HepG2 (cell line): ENCODE results near the gene PLXNA3. TPM values are rescaled to one million over a fixed set of nuclear protein-coding genes. Genes with fewer than 3 reads are reported as not detected.

Experiments used
- ATAC-seq: fragments of 200-7000 bp; cut with Tn5 transposase; 3 replicates; pipeline ENCODE4 v1.9.1; 2020; ENCODE audit warnings: mild to moderate bottlenecking, moderate library complexity
- BruUV-seq: library from RNA; stranded (reverse); fragments of 400-500 nt; replicated peaks from 2 replicates; lab custom pipeline; 2021; lab: Mats Ljungman, UMichigan
- CTCF ChIA-PET: fragments of 300-600 bp; formaldehyde crosslinking; extraction: SDS; loops from one replicate; lab custom pipeline; 2021; ENCODE audit warnings: low total read pairs, inconsistent platforms, low intra/inter-chr PET ratio; lab: Yijun Ruan, JAX
- POLR2A ChIA-PET: fragments of 350-600 bp; sonication (Branson Sonifier 250); formaldehyde crosslinking; loops from one replicate; lab custom pipeline; 2020; ENCODE audit warnings: antibody characterized with exemption, inconsistent platforms; lab: Yijun Ruan, JAX
- DNase-seq: peaks from one replicate; pipeline ENCODE4 v3.0.0-alpha.2; 2015; ENCODE audit warnings: low spot score
- FAIRE-seq: peaks from 3 replicates; lab custom pipeline; 2011; peaks lifted over from hg19 to GRCh38; lab: Jason Lieb, UNC
- H2AFZ ChIP-seq: one replicate; pipeline ENCODE4 v1.6.1; 2011; ENCODE audit warnings: low read length, inconsistent platforms
- H3K27ac ChIP-seq: fragments of 300-600 bp; 3 replicates; pipeline ENCODE4 v1.8.0; 2011; ENCODE audit warnings: mixed run types, mild to moderate bottlenecking, mixed read lengths, low read length, inconsistent platforms; ENCODE audit not compliant: insufficient read depth; ENCODE audit errors: extremely low read length
- H3K27me3 ChIP-seq, 2 experiments: fragments of 200-600 bp in 1 of 2; 2 replicates in 1 of 2; 3 replicates in 1 of 2; pipeline versions ENCODE4 v1.6.0 to v1.8.0; 2011; ENCODE audit warnings: low read length in 2 of 2, mild to moderate bottlenecking in 2 of 2, moderate library complexity in 2 of 2, inconsistent platforms in 1 of 2; ENCODE audit not compliant: insufficient read depth in 2 of 2, control insufficient read depth in 1 of 2
- H3K36me3 ChIP-seq, 2 experiments: fragments of 200-600 bp in 1 of 2; replicated peaks in 1 of 2; 2 replicates in 1 of 2; 3 replicates in 1 of 2; pipeline versions ENCODE4 v1.5.1 to v1.8.0; 2011; ENCODE audit warnings: low read length in 2 of 2, inconsistent platforms in 1 of 2; ENCODE audit not compliant: insufficient read depth in 2 of 2, control insufficient read depth in 1 of 2
- H3K4me1 ChIP-seq: 2 replicates; pipeline ENCODE4 v1.5.1; 2012; ENCODE audit warnings: low read length, inconsistent platforms; ENCODE audit not compliant: insufficient read depth
- H3K4me2 ChIP-seq: 2 replicates; pipeline ENCODE4 v1.6.0; 2011; ENCODE audit warnings: low read depth, low read length, inconsistent platforms
- H3K4me3 ChIP-seq, 3 experiments: fragments of 200-600 bp in 1 of 3; sonication (generic), shearing (Covaris generic) in 1 of 3; replicated peaks in 1 of 3; 2 replicates each; pipeline ENCODE4 v1.5.1; 2011 to 2016; ENCODE audit warnings: low read length in 3 of 3, inconsistent platforms in 2 of 3, low read depth in 2 of 3, mild to moderate bottlenecking in 2 of 3, control low read depth in 1 of 3, mixed read lengths in 1 of 3; ENCODE audit not compliant: insufficient read depth in 1 of 3
- H3K79me2 ChIP-seq: one replicate; pipeline ENCODE4 v1.6.1; 2011; ENCODE audit warnings: low read length, inconsistent platforms; ENCODE audit not compliant: insufficient read depth
- H3K9ac ChIP-seq: 2 replicates; pipeline ENCODE4 v1.6.0; 2011; ENCODE audit warnings: mild to moderate bottlenecking, low read depth, low read length, inconsistent platforms; ENCODE audit not compliant: insufficient read depth
- H3K9me3 ChIP-seq: 2 replicates; pipeline ENCODE4 v1.5.1; 2012; ENCODE audit warnings: mild to moderate bottlenecking, low read length
- H4K20me1 ChIP-seq: 2 replicates; pipeline ENCODE4 v1.6.0; 2011; ENCODE audit warnings: inconsistent platforms, mild to moderate bottlenecking, low read length, moderate library complexity; ENCODE audit not compliant: insufficient read depth
- ATF5 ChIP-seq: sonication (generic); formaldehyde crosslinking; IDR thresholded peaks from 2 replicates; pipeline ENCODE4 v1.4.0; 2020; ENCODE audit warnings: mild to moderate bottlenecking, low read depth, missing genetic modification reagents
- HOXA5 ChIP-seq: sonication (generic); formaldehyde crosslinking; IDR thresholded peaks from 2 replicates; pipeline ENCODE4 v1.4.0; 2020; ENCODE audit warnings: missing genetic modification reagents
- IKZF1 ChIP-seq: fragments of 450-650 bp; IDR thresholded peaks from 2 replicates; pipeline ENCODE4 v1.7.1; 2016
- KLF6 ChIP-seq: IDR thresholded peaks from 2 replicates; pipeline ENCODE4 v1.8.0; 2016; ENCODE audit warnings: missing biosample characterization, missing genetic modification reagents
- MXD3 ChIP-seq: IDR thresholded peaks from 2 replicates; pipeline ENCODE4 v1.6.1; 2016; ENCODE audit warnings: mild to moderate bottlenecking, missing biosample characterization, missing genetic modification reagents
- NR2F2 ChIP-seq: IDR thresholded peaks from 2 replicates; pipeline ENCODE4 v1.6.1; 2012; ENCODE audit warnings: low read depth, inconsistent platforms, borderline replicate concordance
- NR3C1 ChIP-seq: sonication (generic); formaldehyde crosslinking; IDR thresholded peaks from 2 replicates; pipeline ENCODE4 v1.4.0; 2020; ENCODE audit warnings: missing genetic modification reagents
- PBX2 ChIP-seq: IDR thresholded peaks from 2 replicates; pipeline ENCODE4 v1.6.1; 2016; ENCODE audit warnings: control low read depth
- PCBP2 ChIP-seq: fragments of 200-400 bp; formaldehyde crosslinking; optimal IDR thresholded peaks from 2 replicates; pipeline ENCODE3; 2018; ENCODE audit warnings: low read length, low read depth; ENCODE audit not compliant: poor library complexity, severe bottlenecking
- POLR2A ChIP-seq, 2 experiments: IDR thresholded peaks; 2 replicates each; pipeline ENCODE4 v1.6.1; 2011; ENCODE audit warnings: low read depth in 2 of 2, low read length in 2 of 2, mild to moderate bottlenecking in 1 of 2, moderate library complexity in 1 of 2; ENCODE audit not compliant: insufficient read depth in 1 of 2
- RBFOX2 ChIP-seq: fragments of 200-400 bp; formaldehyde crosslinking; IDR thresholded peaks from 2 replicates; pipeline ENCODE4 v1.6.1; 2017; ENCODE audit warnings: low read depth, mild to moderate bottlenecking, low read length
- SALL1 ChIP-seq: sonication (generic); formaldehyde crosslinking; IDR thresholded peaks from 2 replicates; pipeline ENCODE4 v1.8.0; 2022; ENCODE audit warnings: mild to moderate bottlenecking, missing genetic modification reagents
- XBP1 ChIP-seq: sonication (generic); formaldehyde crosslinking; IDR thresholded peaks from 2 replicates; pipeline ENCODE4 v1.5.0; 2020; ENCODE audit warnings: missing genetic modification reagents
- ZNF33B ChIP-seq: sonication (generic); formaldehyde crosslinking; IDR thresholded peaks from 2 replicates; pipeline ENCODE4 v1.5.1; 2020; ENCODE audit warnings: mild to moderate bottlenecking, missing genetic modification reagents
- ZNF431 ChIP-seq: sonication (generic); formaldehyde crosslinking; IDR thresholded peaks from 2 replicates; pipeline ENCODE4 v1.9.0; 2022; ENCODE audit warnings: missing genetic modification reagents, low read depth, mild to moderate bottlenecking, borderline replicate concordance
- ZNF460 ChIP-seq: sonication (generic); formaldehyde crosslinking; IDR thresholded peaks from 2 replicates; pipeline ENCODE4 v1.5.1; 2020; ENCODE audit warnings: missing genetic modification reagents, mild to moderate bottlenecking, borderline replicate concordance
- ZNF615 ChIP-seq: sonication (generic); formaldehyde crosslinking; IDR thresholded peaks from 2 replicates; pipeline ENCODE4 v1.5.0; 2020; ENCODE audit warnings: mild to moderate bottlenecking, missing genetic modification reagents, borderline replicate concordance
- ZNF652 ChIP-seq: IDR thresholded peaks from 2 replicates; pipeline ENCODE4 v1.6.1; 2016; ENCODE audit warnings: low read depth, borderline replicate concordance
- ZNF709 ChIP-seq: sonication (generic); formaldehyde crosslinking; IDR thresholded peaks from 2 replicates; pipeline ENCODE4 v1.5.0; 2020; ENCODE audit warnings: mild to moderate bottlenecking, missing genetic modification reagents
- ZNF768 ChIP-seq: sonication (generic); formaldehyde crosslinking; IDR thresholded peaks from 2 replicates; pipeline ENCODE4 v1.4.0; 2020; ENCODE audit warnings: missing genetic modification reagents
- WGBS: methylation state at CpG from one replicate; pipeline ENCODE4 v1.1.6; 2017; ENCODE audit warnings: low lambda C conversion rate; 5-methylcytosine and 5-hydroxymethylcytosine counted together
- in situ Hi-C: cut with HindIII; loops from 2 replicates; pipeline ENCODE4 v1.10.0; 2017; ENCODE audit warnings: low pct_unique_long_range_greater_than_20kb; ENCODE audit not compliant: extremely low pct_ligation_motif_present
- intact Hi-C: fragments of 100-400 bp; cut with micrococcal nuclease; formaldehyde crosslinking; loops from one replicate; pipeline ENCODE4 v1.10.0; 2022; ENCODE audit not compliant: unreplicated experiment
- polyA plus RNA-seq, 8 experiments: library from polyadenylated mRNA; depleted of rRNA in 3 of 8; stranded (reverse) in 7 of 8; unstranded in 1 of 8; fragments of >200 nt; fragmentation: Illumina TruSeq in 4 of 8; extraction: Trizol in 4 of 8; gene quantifications; 2 replicates each; pipeline versions ENCODE4 v1.2.1 to v1.2.3, GENCODE V29; 2011 to 2016; ENCODE audit warnings: low read depth in 4 of 8, missing spikeins in 1 of 8, mixed read lengths in 1 of 8; ENCODE audit not compliant: insufficient read depth in 1 of 8
- total RNA-seq, 5 experiments: library from RNA; depleted of rRNA; stranded (reverse); fragments of >200 nt; fragmentation: Illumina TruSeq; extraction: Trizol; gene quantifications; 2 replicates each; pipeline ENCODE4 v1.2.3, GENCODE V29; 2016; ENCODE audit warnings: low read depth in 1 of 5

PLXNA3 gene
- total and polyA plus RNA-seq, 2 of the 13 experiments (the other 11 are each of a cell fraction or from before 2014, with no cell fraction given): 5.8 to 20.6 TPM

- Histone ChIP-seq H3K27ac (no peak overlapping the region), H3K4me3 (no peak overlapping the region), H4K20me1 (no peaks in the 10 kb centered on the region), H2AFZ (no peak overlapping the region), H3K9me3 (no peaks in the 10 kb centered on the region), H3K4me1 (peaks cover 9% of the 10 kb centered on the region), H3K4me2 (no peak overlapping the region), H3K79me2 (no peaks in the 10 kb centered on the region), H3K9ac (no peak overlapping the region), H3K27me3 (no peaks in the 10 kb centered on the region), H3K36me3 (0 out of 5 replicates have a peak, but pooled peaks cover 0 to 4% of the 10 kb centered on the region in 2 experiments)
- CTCF ChIA-PET: no interaction called here
- intact Hi-C loops (no loop called here), in situ Hi-C loops (loop anchor here (25.0 kb wide), 1 partner anchor 120 kb away; the partner anchor contains the start of genes G6PD and IKBKG)
- POLR2A ChIA-PET: no interaction called here
- no TSS peak for BruUV-seq
- 97% methylated on average over 7 of the region's 7 CpGs for WGBS
- FAIRE-seq (no peak), DNase-seq (no peak), ATAC-seq (no peak)
- TF ChIP-seq ZNF431 (CRISPR knock-in tag) (no peak), NR3C1 (CRISPR knock-in tag) (no peak), PBX2 (CRISPR knock-in tag) (no peak), ZNF768 (no peak), POLR2A (IDR thresholded peaks at IDR 0.05; ENCODE audit: insufficient read depth in 1 of 2, low read depth in 2 of 2, low read length in 2 of 2) (no peak), ZNF615 (CRISPR knock-in tag) (no peak), XBP1 (CRISPR knock-in tag) (no peak), ZNF460 (CRISPR knock-in tag) (no peak), SALL1 (CRISPR knock-in tag) (no peak), NR2F2 (no peak), PCBP2 (no peak), ZNF709 (CRISPR knock-in tag) (no peak), RBFOX2 (no peak), KLF6 (CRISPR knock-in tag) (no peak), HOXA5 (CRISPR knock-in tag) (no peak), MXD3 (CRISPR knock-in tag) (no peak), IKZF1 (no peak), ZNF33B (CRISPR knock-in tag) (no peak), ZNF652 (CRISPR knock-in tag) (no peak), ATF5 (CRISPR knock-in tag) (no peak)
These were observed 40.9 kb upstream of the PLXNA3 start for GRCh38 chrX:154417157-154417556.
